HepG2 (cell line): Measurements from ENCODE around the gene CDYL. TPM values are rescaled to one million over a fixed set of nuclear protein-coding genes. Genes with fewer than 3 reads are reported as not detected.

ENCODE experiments used
- ATAC-seq: fragments of 200-7000 bp; cut with Tn5 transposase; 3 replicates; pipeline ENCODE4 v1.9.1; 2020; ENCODE audit warnings: mild to moderate bottlenecking, moderate library complexity
- BruUV-seq: library from RNA; stranded (reverse); fragments of 400-500 nt; replicated peaks from 2 replicates; lab custom pipeline; 2021; lab: Mats Ljungman, UMichigan
- CTCF ChIA-PET: fragments of 300-600 bp; formaldehyde crosslinking; extraction: SDS; loops from one replicate; lab custom pipeline; 2021; ENCODE audit warnings: low total read pairs, inconsistent platforms, low intra/inter-chr PET ratio; lab: Yijun Ruan, JAX
- POLR2A ChIA-PET: fragments of 350-600 bp; sonication (Branson Sonifier 250); formaldehyde crosslinking; loops from one replicate; lab custom pipeline; 2020; ENCODE audit warnings: antibody characterized with exemption, inconsistent platforms; lab: Yijun Ruan, JAX
- DNase-seq: peaks from one replicate; pipeline ENCODE4 v3.0.0-alpha.2; 2015; ENCODE audit warnings: low spot score
- FAIRE-seq: peaks from 3 replicates; lab custom pipeline; 2011; peaks lifted over from hg19 to GRCh38; lab: Jason Lieb, UNC
- H2AFZ ChIP-seq: one replicate; pipeline ENCODE4 v1.6.1; 2011; ENCODE audit warnings: low read length, inconsistent platforms
- H3K27ac ChIP-seq: fragments of 300-600 bp; 3 replicates; pipeline ENCODE4 v1.8.0; 2011; ENCODE audit warnings: mixed run types, mild to moderate bottlenecking, mixed read lengths, low read length, inconsistent platforms; ENCODE audit not compliant: insufficient read depth; ENCODE audit errors: extremely low read length
- H3K27me3 ChIP-seq, 2 experiments: fragments of 200-600 bp in 1 of 2; 2 replicates in 1 of 2; 3 replicates in 1 of 2; pipeline versions ENCODE4 v1.6.0 to v1.8.0; 2011; ENCODE audit warnings: low read length in 2 of 2, mild to moderate bottlenecking in 2 of 2, moderate library complexity in 2 of 2, inconsistent platforms in 1 of 2; ENCODE audit not compliant: insufficient read depth in 2 of 2, control insufficient read depth in 1 of 2
- H3K36me3 ChIP-seq, 2 experiments: fragments of 200-600 bp in 1 of 2; replicated peaks in 1 of 2; 2 replicates in 1 of 2; 3 replicates in 1 of 2; pipeline versions ENCODE4 v1.5.1 to v1.8.0; 2011; ENCODE audit warnings: low read length in 2 of 2, inconsistent platforms in 1 of 2; ENCODE audit not compliant: insufficient read depth in 2 of 2, control insufficient read depth in 1 of 2
- H3K4me1 ChIP-seq: 2 replicates; pipeline ENCODE4 v1.5.1; 2012; ENCODE audit warnings: low read length, inconsistent platforms; ENCODE audit not compliant: insufficient read depth
- H3K4me2 ChIP-seq: 2 replicates; pipeline ENCODE4 v1.6.0; 2011; ENCODE audit warnings: low read depth, low read length, inconsistent platforms
- H3K4me3 ChIP-seq, 3 experiments: fragments of 200-600 bp in 1 of 3; sonication (generic), shearing (Covaris generic) in 1 of 3; replicated peaks in 1 of 3; 2 replicates each; pipeline ENCODE4 v1.5.1; 2011 to 2016; ENCODE audit warnings: low read length in 3 of 3, inconsistent platforms in 2 of 3, low read depth in 2 of 3, mild to moderate bottlenecking in 2 of 3, control low read depth in 1 of 3, mixed read lengths in 1 of 3; ENCODE audit not compliant: insufficient read depth in 1 of 3
- H3K79me2 ChIP-seq: one replicate; pipeline ENCODE4 v1.6.1; 2011; ENCODE audit warnings: low read length, inconsistent platforms; ENCODE audit not compliant: insufficient read depth
- H3K9ac ChIP-seq: 2 replicates; pipeline ENCODE4 v1.6.0; 2011; ENCODE audit warnings: mild to moderate bottlenecking, low read depth, low read length, inconsistent platforms; ENCODE audit not compliant: insufficient read depth
- H3K9me3 ChIP-seq: 2 replicates; pipeline ENCODE4 v1.5.1; 2012; ENCODE audit warnings: mild to moderate bottlenecking, low read length
- H4K20me1 ChIP-seq: 2 replicates; pipeline ENCODE4 v1.6.0; 2011; ENCODE audit warnings: inconsistent platforms, mild to moderate bottlenecking, low read length, moderate library complexity; ENCODE audit not compliant: insufficient read depth
- DMAP1 ChIP-seq: IDR thresholded peaks from 2 replicates; pipeline ENCODE4 v1.6.1; 2016
- EHMT2 ChIP-seq: fragments of 200-600 bp; sonication (generic); IDR thresholded peaks from 2 replicates; pipeline ENCODE4 v1.7.0; 2017; ENCODE audit warnings: antibody characterized with exemption, low read depth, low read length, borderline replicate concordance
- FOXA3 ChIP-seq: IDR thresholded peaks from 2 replicates; pipeline ENCODE4 v1.6.1; 2016; ENCODE audit warnings: missing genetic modification reagents, missing compliant biosample characterization
- MTERF4 ChIP-seq: sonication (generic); formaldehyde crosslinking; IDR thresholded peaks from 2 replicates; pipeline ENCODE4 v1.8.0; 2023; ENCODE audit warnings: mild to moderate bottlenecking, missing genetic modification reagents
- NR2C2 ChIP-seq: sonication (generic); formaldehyde crosslinking; IDR thresholded peaks from 2 replicates; pipeline ENCODE4 v1.4.0; 2020; ENCODE audit warnings: missing genetic modification reagents, mild to moderate bottlenecking, moderate library complexity, borderline replicate concordance
- PHF21A ChIP-seq: sonication (generic); formaldehyde crosslinking; IDR thresholded peaks from 2 replicates; pipeline ENCODE4 v1.5.0; 2020; ENCODE audit warnings: mild to moderate bottlenecking, missing genetic modification reagents
- SOX13 ChIP-seq, 3 experiments: fragments of 450-650 bp in 1 of 3; sonication (generic) in 1 of 3; formaldehyde crosslinking in 1 of 3; IDR thresholded peaks in 2 of 3; conservative IDR thresholded peaks in 1 of 3; 2 replicates each; pipeline versions ENCODE4 v1.5.0 to v1.6.1; 2016 to 2020; ENCODE audit warnings: antibody characterized with exemption in 1 of 3, mild to moderate bottlenecking in 1 of 3, missing compliant biosample characterization in 1 of 3, missing genetic modification reagents in 1 of 3, moderate library complexity in 1 of 3
- STAT5B ChIP-seq: sonication (generic); formaldehyde crosslinking; IDR thresholded peaks from 2 replicates; pipeline ENCODE4 v1.4.0; 2020; ENCODE audit warnings: missing genetic modification reagents
- TAF1 ChIP-seq: sonication (generic); formaldehyde crosslinking; IDR thresholded peaks from 2 replicates; pipeline ENCODE4 v1.4.0; 2020; ENCODE audit warnings: missing genetic modification reagents
- ZNF296 ChIP-seq: sonication (generic); formaldehyde crosslinking; conservative IDR thresholded peaks from 2 replicates; pipeline ENCODE4 v1.5.0; 2020; ENCODE audit warnings: mild to moderate bottlenecking, missing genetic modification reagents
- ZNF335 ChIP-seq: sonication (generic); formaldehyde crosslinking; IDR thresholded peaks from 2 replicates; pipeline ENCODE4 v1.4.0; 2020; ENCODE audit warnings: missing genetic modification reagents
- ZNF672 ChIP-seq: sonication (generic); formaldehyde crosslinking; IDR thresholded peaks from 2 replicates; pipeline ENCODE4 v1.8.1; 2022; ENCODE audit warnings: missing genetic modification reagents
- ZNF788 ChIP-seq: sonication (generic); formaldehyde crosslinking; IDR thresholded peaks from 2 replicates; pipeline ENCODE4 v1.5.0; 2020; ENCODE audit warnings: mild to moderate bottlenecking, missing genetic modification reagents, borderline replicate concordance
- ZSCAN31 ChIP-seq: sonication (generic); formaldehyde crosslinking; IDR thresholded peaks from 2 replicates; pipeline ENCODE4 v1.5.0; 2020; ENCODE audit warnings: low read depth, mild to moderate bottlenecking, missing genetic modification reagents
- WGBS: methylation state at CpG from one replicate; pipeline ENCODE4 v1.1.6; 2017; ENCODE audit warnings: low lambda C conversion rate; 5-methylcytosine and 5-hydroxymethylcytosine counted together
- in situ Hi-C: cut with HindIII; loops from 2 replicates; pipeline ENCODE4 v1.10.0; 2017; ENCODE audit warnings: low pct_unique_long_range_greater_than_20kb; ENCODE audit not compliant: extremely low pct_ligation_motif_present
- intact Hi-C: fragments of 100-400 bp; cut with micrococcal nuclease; formaldehyde crosslinking; loops from one replicate; pipeline ENCODE4 v1.10.0; 2022; ENCODE audit not compliant: unreplicated experiment
- polyA plus RNA-seq, 8 experiments: library from polyadenylated mRNA; depleted of rRNA in 3 of 8; stranded (reverse) in 7 of 8; unstranded in 1 of 8; fragments of >200 nt; fragmentation: Illumina TruSeq in 4 of 8; extraction: Trizol in 4 of 8; gene quantifications; 2 replicates each; pipeline versions ENCODE4 v1.2.1 to v1.2.3, GENCODE V29; 2011 to 2016; ENCODE audit warnings: low read depth in 4 of 8, missing spikeins in 1 of 8, mixed read lengths in 1 of 8; ENCODE audit not compliant: insufficient read depth in 1 of 8
- total RNA-seq, 5 experiments: library from RNA; depleted of rRNA; stranded (reverse); fragments of >200 nt; fragmentation: Illumina TruSeq; extraction: Trizol; gene quantifications; 2 replicates each; pipeline ENCODE4 v1.2.3, GENCODE V29; 2016; ENCODE audit warnings: low read depth in 1 of 5

The CDYL gene
- total and polyA plus RNA-seq, 2 of the 13 experiments (the other 11 are each of a cell fraction or from before 2014, with no cell fraction given), result 22.8 to 105 TPM

- Histone ChIP-seq H3K36me3 (peaks cover 2 to 6% of the 10 kb centered on the region in 2 experiments; a peak in 2 of 5 replicates), H3K4me3 (no peak overlapping the region), H2AFZ (no peak overlapping the region), H3K79me2 (peaks cover 2% of the 10 kb centered on the region), H3K4me1 (0 out of 2 replicates have a peak, but pooled peaks cover 4% of the 10 kb centered on the region), H3K27ac (no peak overlapping the region), H3K27me3 (no peaks in the 10 kb centered on the region), H3K9me3 (no peaks in the 10 kb centered on the region), H3K9ac (no peak overlapping the region), H3K4me2 (no peak overlapping the region), H4K20me1 (no peaks in the 10 kb centered on the region)
- in situ Hi-C loops (no loop called here), intact Hi-C loops (no loop called here)
- TF ChIP-seq ZNF335 (CRISPR knock-in tag), result no peak
- BruUV-seq, result no TSS peak
- ChIA-PET POLR2A (no interaction called here), CTCF (no interaction called here)
- ATAC-seq (no peak), FAIRE-seq (no peak), DNase-seq (no peak)
- WGBS, result 88% methylated on average over 14 of the region's 14 CpGs
Measured at GRCh38 chr6:4914420-4915159, 138.4 kb downstream of the CDYL start.

- DNase-seq (no peak), FAIRE-seq (no peak), ATAC-seq (no peak)
- in situ Hi-C loops, result no loop called here
- Histone ChIP-seq H3K27ac (no peak overlapping the region), H3K79me2 (no peaks in the 10 kb centered on the region), H3K27me3 (no peaks in the 10 kb centered on the region), H2AFZ (no peak overlapping the region), H3K4me2 (no peak overlapping the region), H3K9me3 (no peaks in the 10 kb centered on the region), H3K36me3 (peaks cover 0 to 2% of the 10 kb centered on the region in 2 experiments; a peak in 2 of 5 replicates), H3K9ac (no peak overlapping the region), H3K4me1 (no peaks in the 10 kb centered on the region), H4K20me1 (no peaks in the 10 kb centered on the region), H3K4me3 (no peak overlapping the region)
- CTCF ChIA-PET, result no interaction called here
- TF ChIP-seq ZNF296 (no peak), PHF21A (no peak), ZNF672 (CRISPR knock-in tag) (no peak), SOX13 (IDR thresholded peaks at IDR 0.05) (no peak), SOX13 (CRISPR knock-in tag; conservative IDR thresholded peaks at IDR 0.05 in 1 of 2, IDR thresholded peaks at IDR 0.05 in 1 of 2) (no peak), MTERF4 (CRISPR knock-in tag) (no peak), EHMT2 (no peak), ZNF788 (CRISPR knock-in tag) (no peak), DMAP1 (CRISPR knock-in tag) (no peak), ZSCAN31 (CRISPR knock-in tag) (no peak), FOXA3 (CRISPR knock-in tag) (no peak), NR2C2 (CRISPR knock-in tag) (no peak), TAF1 (CRISPR knock-in tag) (no peak), STAT5B (CRISPR knock-in tag) (no peak)
- 79% methylated on average over 5 of the region's 5 CpGs for WGBS
- POLR2A ChIA-PET, result no interaction called here
- BruUV-seq, result no TSS peak
- intact Hi-C loops, result no loop called here
Measured at GRCh38 chr6:4916954-4917561, 140.9 kb downstream of the CDYL start.
